GM12878 (cell line): ENCODE data around the gene RP2. TPM values are rescaled to one million over a fixed set of nuclear protein-coding genes. Genes with fewer than 3 reads are reported as not detected.

ENCODE experiments used
- ATAC-seq: fragments of 200-7000 bp; cut with Tn5 transposase; 3 replicates; pipeline ENCODE4 v1.9.1; 2020; ENCODE audit warnings: mild to moderate bottlenecking, moderate library complexity
- BruUV-seq: library from RNA; stranded (reverse); fragments of 400-500 nt; replicated peaks from 2 replicates; lab custom pipeline; 2021; lab: Mats Ljungman, UMichigan
- CTCF ChIA-PET: fragments of 300-600 bp; sonication (Branson Sonifier 250); formaldehyde crosslinking; extraction: SDS; loops from one replicate; lab custom pipeline; 2021; ENCODE audit warnings: inconsistent platforms; lab: Yijun Ruan, JAX
- POLR2A ChIA-PET: fragments of 350-600 bp; formaldehyde crosslinking; extraction: SDS; loops from one replicate; lab custom pipeline; 2021; ENCODE audit warnings: inconsistent platforms; lab: Charles Lee
- RAD21 ChIA-PET: fragments of 300-600 bp; sonication (Branson Sonifier 250); formaldehyde crosslinking; loops from one replicate; lab custom pipeline; 2023; ENCODE audit warnings: antibody characterized with exemption; ENCODE audit not compliant: unreplicated experiment; lab: Charles Lee
- SMC1A ChIA-PET: fragments of 300-600 bp; sonication (Branson Sonifier 250); formaldehyde crosslinking; loops from one replicate; lab custom pipeline; 2023; ENCODE audit not compliant: unreplicated experiment, uncharacterized antibody; lab: Charles Lee
- DNase-seq: peaks from one replicate; pipeline ENCODE4 v3.0.0-alpha.2; 2011; ENCODE audit warnings: low read depth, low spot score
- FAIRE-seq: peaks from 3 replicates; lab custom pipeline; 2011; peaks lifted over from hg19 to GRCh38; lab: Jason Lieb, UNC
- H2AFZ ChIP-seq: 2 replicates; pipeline ENCODE4 v1.6.0; 2011; ENCODE audit warnings: low read depth, low read length, control low read depth; ENCODE audit not compliant: control insufficient read depth
- H3K27ac ChIP-seq: 2 replicates; pipeline ENCODE4 v1.5.1; 2011; ENCODE audit warnings: control low read depth; ENCODE audit not compliant: control insufficient read depth, insufficient read depth
- H3K27me3 ChIP-seq, 2 experiments: replicated peaks in 1 of 2; 2 replicates each; pipeline versions ENCODE4 v1.6.0 to v1.6.1; 2011; ENCODE audit warnings: low read length in 1 of 2; ENCODE audit not compliant: control insufficient read depth in 2 of 2, insufficient read depth in 2 of 2
- H3K36me3 ChIP-seq, 2 experiments: 2 replicates each; pipeline ENCODE4 v1.5.1; 2011; ENCODE audit warnings: low read length in 1 of 2; ENCODE audit not compliant: control insufficient read depth in 2 of 2, insufficient read depth in 2 of 2
- H3K4me1 ChIP-seq: 2 replicates; pipeline ENCODE4 v1.6.1; 2011; ENCODE audit warnings: mild to moderate bottlenecking, low read length, moderate library complexity, mixed read lengths; ENCODE audit not compliant: control insufficient read depth, insufficient read depth
- H3K4me2 ChIP-seq: 2 replicates; pipeline ENCODE4 v1.6.0; 2011; ENCODE audit warnings: control low read depth; ENCODE audit not compliant: control insufficient read depth, insufficient read depth
- H3K4me3 ChIP-seq: fragments of 200-600 bp; sonication (generic); 2 replicates; pipeline ENCODE4 v1.5.1; 2016
- H3K79me2 ChIP-seq: 2 replicates; pipeline ENCODE4 v1.6.0; 2011; ENCODE audit warnings: low read length; ENCODE audit not compliant: control insufficient read depth, insufficient read depth
- H3K9ac ChIP-seq: 2 replicates; pipeline ENCODE4 v1.8.0; 2011; ENCODE audit warnings: low read length, control low read depth, mixed read lengths; ENCODE audit not compliant: control insufficient read depth, insufficient read depth
- H3K9me3 ChIP-seq: replicated peaks from 3 replicates; pipeline ENCODE4 v1.5.1; 2011; ENCODE audit warnings: mild to moderate bottlenecking, low read length; ENCODE audit not compliant: control insufficient read depth, insufficient read depth
- H4K20me1 ChIP-seq: 2 replicates; pipeline ENCODE4 v1.6.0; 2011; ENCODE audit not compliant: control insufficient read depth, insufficient read depth
- EZH2 ChIP-seq: IDR thresholded peaks from 2 replicates; pipeline ENCODE4 v1.6.1; 2012; ENCODE audit warnings: low read depth, mild to moderate bottlenecking, control low read depth, inconsistent platforms, low read length, borderline replicate concordance; ENCODE audit not compliant: control insufficient read depth
- IKZF1 ChIP-seq: fragments of 450-650 bp; conservative IDR thresholded peaks from 2 replicates; pipeline ENCODE4 v1.6.1; 2017; ENCODE audit warnings: antibody characterized with exemption, mild to moderate bottlenecking
- MEF2B ChIP-seq: fragments of 450-650 bp; IDR thresholded peaks from 2 replicates; pipeline ENCODE4 v1.6.1; 2018; ENCODE audit warnings: mild to moderate bottlenecking, moderate library complexity; ENCODE audit not compliant: partially characterized antibody, poor library complexity, severe bottlenecking
- NBN ChIP-seq: fragments of 450-650 bp; IDR thresholded peaks from 2 replicates; pipeline ENCODE4 v1.6.1; 2016
- SIN3A ChIP-seq: IDR thresholded peaks from 2 replicates; pipeline ENCODE4 v1.6.1; 2012; ENCODE audit warnings: low read depth, low read length, improper control_type of control experiment
- YY1 ChIP-seq: IDR thresholded peaks from 2 replicates; pipeline ENCODE4 v1.6.1; 2011; ENCODE audit warnings: low read depth, mild to moderate bottlenecking, low read length
- ZSCAN29 ChIP-seq: fragments of 450-650 bp; IDR thresholded peaks from 2 replicates; pipeline ENCODE4 v1.6.1; 2017; ENCODE audit warnings: mild to moderate bottlenecking, moderate library complexity
- WGBS: methylation state at CpG from one replicate; pipeline ENCODE4 v1.1.6; 2016; ENCODE audit warnings: low lambda C conversion rate; ENCODE audit not compliant: insufficient replicate concordance, insufficient coverage; ENCODE audit errors: missing lambda C conversion rate; 5-methylcytosine and 5-hydroxymethylcytosine counted together
- in situ Hi-C: fragments of 300-500 bp; cut with MboI; formaldehyde crosslinking; loops from 9 replicates; pipeline ENCODE4 v1.14.3; 2018; ENCODE audit warnings: mixed read lengths
- intact Hi-C: fragments of 100-400 bp; cut with micrococcal nuclease; formaldehyde crosslinking; loops from one replicate; pipeline ENCODE4 v1.14.2; 2022; ENCODE audit not compliant: unreplicated experiment
- polyA plus RNA-seq, 11 experiments: library from polyadenylated mRNA; depleted of rRNA in 4 of 11; unstranded in 6 of 11; stranded (reverse) in 5 of 11; fragments of >200 nt; fragmentation: Nextera tagmentation in 4 of 11; fragmentation: Illumina TruSeq in 1 of 11; extraction: Ambion mirVana in 4 of 11; extraction: Trizol in 1 of 11; gene quantifications; 1 replicate in 1 of 11; 2 replicates in 10 of 11; pipeline versions ENCODE4 v1.2.1 to v1.2.3, GENCODE V29; 2011 to 2016; ENCODE audit warnings: inconsistent platforms in 2 of 11, missing spikeins in 2 of 11, low read depth in 1 of 11
- total RNA-seq, 4 experiments: library from RNA; depleted of rRNA in 3 of 4; stranded (reverse); fragments of >200 nt in 3 of 4; fragmentation: Illumina TruSeq in 1 of 4; extraction: Trizol in 1 of 4; gene quantifications; 2 replicates each; pipeline versions ENCODE4 v1.2.1 to v1.2.3, GENCODE V29; 2013 to 2021
- TF ChIP-seq, protein P1 (sequence below): fragments of 450-650 bp; conservative IDR thresholded peaks from 2 replicates; pipeline ENCODE4 v1.6.1; 2017; ENCODE audit warnings: mild to moderate bottlenecking, moderate library complexity
- TF ChIP-seq, protein P2 (sequence below): fragments of 450-650 bp; IDR thresholded peaks from 2 replicates; pipeline ENCODE4 v1.6.1; 2017; ENCODE audit warnings: antibody characterized with exemption, mild to moderate bottlenecking, moderate library complexity

Gene RP2
- total and polyA plus RNA-seq, 10 of the 15 experiments (the other 5 are each of a cell fraction or from before 2014, with no cell fraction given), result 3.5 to 11.0 (median 5.7) TPM

DNA sequence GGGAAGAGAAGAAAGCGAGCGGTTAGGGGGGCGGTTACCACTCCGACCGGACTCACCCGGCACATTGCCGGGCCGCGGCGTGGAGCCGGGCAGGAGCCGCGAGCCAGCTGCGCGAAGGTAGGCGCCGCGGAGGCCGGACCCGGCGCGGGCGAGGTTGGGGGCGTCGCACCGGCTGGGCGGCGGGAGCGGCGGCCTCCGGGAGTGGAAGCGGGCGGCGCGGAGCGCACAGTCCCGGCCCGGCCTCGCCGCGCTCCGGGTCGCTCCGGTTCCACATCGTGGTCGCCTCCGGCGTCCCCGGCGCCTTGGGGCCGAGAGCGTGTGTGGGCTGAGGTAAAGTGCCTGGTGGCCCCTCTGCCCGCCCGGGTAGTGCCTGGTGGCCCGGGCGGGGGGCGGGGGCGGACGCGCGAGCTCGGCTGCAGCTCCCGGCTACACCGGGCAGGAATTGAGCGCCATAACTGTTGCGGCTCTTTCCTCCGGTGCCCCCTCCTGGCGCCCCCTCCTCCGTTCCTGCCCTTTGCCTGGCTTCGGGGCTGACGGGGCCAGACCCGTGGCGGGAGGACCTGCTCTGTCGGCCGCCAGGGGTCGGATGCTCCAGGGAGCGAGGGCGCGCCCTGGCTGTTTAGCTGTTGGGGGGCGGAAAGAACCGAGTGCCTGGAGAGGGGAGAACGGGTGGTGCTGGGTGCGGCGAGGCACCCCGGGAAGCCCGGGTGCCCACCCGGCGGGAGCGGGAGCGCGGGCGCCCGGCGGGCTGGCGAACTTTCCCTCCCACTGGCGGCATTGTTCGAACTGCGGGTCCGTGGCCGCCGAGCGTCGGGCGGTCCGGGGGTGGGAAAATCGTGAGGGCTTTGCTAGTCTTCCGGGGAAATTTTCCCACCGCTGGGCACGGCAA is 76.0 kb downstream of the RP2 start (continued):
- TF ChIP-seq IKZF1 (peak; percentile 49), NBN (no peak), ZSCAN29 (no peak), YY1 (0 out of 2 replicates have a peak, but pooled peaks have one; percentile 16)
- TF ChIP-seq, protein P1, sequence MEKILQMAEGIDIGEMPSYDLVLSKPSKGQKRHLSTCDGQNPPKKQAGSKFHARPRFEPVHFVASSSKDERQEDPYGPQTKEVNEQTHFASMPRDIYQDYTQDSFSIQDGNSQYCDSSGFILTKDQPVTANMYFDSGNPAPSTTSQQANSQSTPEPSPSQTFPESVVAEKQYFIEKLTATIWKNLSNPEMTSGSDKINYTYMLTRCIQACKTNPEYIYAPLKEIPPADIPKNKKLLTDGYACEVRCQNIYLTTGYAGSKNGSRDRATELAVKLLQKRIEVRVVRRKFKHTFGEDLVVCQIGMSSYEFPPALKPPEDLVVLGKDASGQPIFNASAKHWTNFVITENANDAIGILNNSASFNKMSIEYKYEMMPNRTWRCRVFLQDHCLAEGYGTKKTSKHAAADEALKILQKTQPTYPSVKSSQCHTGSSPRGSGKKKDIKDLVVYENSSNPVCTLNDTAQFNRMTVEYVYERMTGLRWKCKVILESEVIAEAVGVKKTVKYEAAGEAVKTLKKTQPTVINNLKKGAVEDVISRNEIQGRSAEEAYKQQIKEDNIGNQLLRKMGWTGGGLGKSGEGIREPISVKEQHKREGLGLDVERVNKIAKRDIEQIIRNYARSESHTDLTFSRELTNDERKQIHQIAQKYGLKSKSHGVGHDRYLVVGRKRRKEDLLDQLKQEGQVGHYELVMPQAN, result 0 out of 2 replicates have a peak, but pooled peaks have one; percentile 9

DNA sequence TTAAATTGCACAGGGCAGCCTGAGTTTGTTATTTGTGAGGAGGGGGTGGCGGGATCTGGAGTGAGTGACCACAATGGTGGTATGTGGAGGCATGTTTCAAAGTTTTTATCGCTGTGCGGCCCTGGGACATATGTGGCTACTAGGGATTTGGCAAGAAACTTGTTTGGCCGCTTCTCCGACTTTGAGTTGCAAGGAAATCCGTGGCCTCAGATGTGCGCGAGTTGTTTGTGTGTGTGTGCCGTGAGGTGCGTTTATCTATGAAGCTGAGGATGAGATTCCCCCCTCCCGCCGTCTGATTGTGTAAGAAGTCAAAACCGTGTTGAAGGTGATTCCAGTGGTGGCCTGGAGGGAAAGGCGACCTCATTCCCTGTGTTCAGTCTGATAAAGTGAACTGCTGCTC is 76.8 kb downstream of the RP2 start:
- no peak overlapping the region for H3K27ac ChIP-seq

More for the DNA sequence above, 76.8 kb downstream of the RP2 start:
- Histone ChIP-seq H3K4me3 (peak overlapping the region; percentile 14), H3K4me1 (no peaks in the 10 kb centered on the region), H3K4me2 (peak overlapping the region; percentile 74), H4K20me1 (no peaks in the 10 kb centered on the region), H3K9me3 (no peaks in the 10 kb centered on the region), H3K79me2 (no peaks in the 10 kb centered on the region; the same call in 1 of the 2 replicates), H3K27me3 (peaks cover 0 to 1% of the 10 kb centered on the region in 2 experiments; a peak in 3 of 4 replicates), H3K36me3 (no peaks in the 10 kb centered on the region), H2AFZ (no peak overlapping the region), H3K9ac (peak overlapping the region; percentile 39; the same call in 1 of the 2 replicates)
- no peak for TF ChIP-seq SIN3A
- TF ChIP-seq EZH2, result 0 out of 2 replicates have a peak, but pooled peaks have one; percentile 60
- peak; percentile 1 for TF ChIP-seq MEF2B
- TF ChIP-seq, protein P2, sequence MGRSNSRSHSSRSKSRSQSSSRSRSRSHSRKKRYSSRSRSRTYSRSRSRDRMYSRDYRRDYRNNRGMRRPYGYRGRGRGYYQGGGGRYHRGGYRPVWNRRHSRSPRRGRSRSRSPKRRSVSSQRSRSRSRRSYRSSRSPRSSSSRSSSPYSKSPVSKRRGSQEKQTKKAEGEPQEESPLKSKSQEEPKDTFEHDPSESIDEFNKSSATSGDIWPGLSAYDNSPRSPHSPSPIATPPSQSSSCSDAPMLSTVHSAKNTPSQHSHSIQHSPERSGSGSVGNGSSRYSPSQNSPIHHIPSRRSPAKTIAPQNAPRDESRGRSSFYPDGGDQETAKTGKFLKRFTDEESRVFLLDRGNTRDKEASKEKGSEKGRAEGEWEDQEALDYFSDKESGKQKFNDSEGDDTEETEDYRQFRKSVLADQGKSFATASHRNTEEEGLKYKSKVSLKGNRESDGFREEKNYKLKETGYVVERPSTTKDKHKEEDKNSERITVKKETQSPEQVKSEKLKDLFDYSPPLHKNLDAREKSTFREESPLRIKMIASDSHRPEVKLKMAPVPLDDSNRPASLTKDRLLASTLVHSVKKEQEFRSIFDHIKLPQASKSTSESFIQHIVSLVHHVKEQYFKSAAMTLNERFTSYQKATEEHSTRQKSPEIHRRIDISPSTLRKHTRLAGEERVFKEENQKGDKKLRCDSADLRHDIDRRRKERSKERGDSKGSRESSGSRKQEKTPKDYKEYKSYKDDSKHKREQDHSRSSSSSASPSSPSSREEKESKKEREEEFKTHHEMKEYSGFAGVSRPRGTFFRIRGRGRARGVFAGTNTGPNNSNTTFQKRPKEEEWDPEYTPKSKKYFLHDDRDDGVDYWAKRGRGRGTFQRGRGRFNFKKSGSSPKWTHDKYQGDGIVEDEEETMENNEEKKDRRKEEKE, result no peak
- DNase-seq (no peak), ATAC-seq (no peak), FAIRE-seq (no peak)
- ChIA-PET POLR2A (no interaction called here), SMC1A (interaction anchor here (1.0 to 1.4 kb wide), 4 partner anchors 9 to 61 kb away, joined by 3 read pairs; no protein-coding TSS in a partner anchor), RAD21 (interaction anchor here (0.6 to 3.2 kb wide), 4 partner anchors 10 to 64 kb away, joined by 4 to 17 read pairs (median 5); no protein-coding TSS in a partner anchor), CTCF (interaction anchor here (0.7 to 0.9 kb wide), 4 partner anchors 19 to 61 kb away, joined by 3 to 4 read pairs (median 4); no protein-coding TSS in a partner anchor)
- 25% methylated on average over 14 of the region's 14 CpGs for WGBS
- TSS peak; percentile 66 for BruUV-seq
- in situ Hi-C loops, result no loop called here
- intact Hi-C loops, result loop anchor here (2.0 kb wide), 1 partner anchor 65 kb away; no protein-coding TSS in a partner anchor
